Ishikawa (cell line): Measurements from ENCODE around the gene VPS11.
A peak's percentile ranks its signal among the peaks of the same experiment; 100 is the strongest.

Experiments used
- CEBPB ChIP-seq: IDR thresholded peaks from 2 replicates; pipeline ENCODE4 v1.6.1; 2012
- CREB1 ChIP-seq: IDR thresholded peaks from 2 replicates; pipeline ENCODE4 v1.6.1; 2012; ENCODE audit warnings: low read depth
- EGR1 ChIP-seq: IDR thresholded peaks from 2 replicates; pipeline ENCODE4 v1.6.1; 2012
- EP300 ChIP-seq: IDR thresholded peaks from 2 replicates; pipeline ENCODE4 v1.6.1; 2012; ENCODE audit warnings: borderline replicate concordance
- FOXM1 ChIP-seq: IDR thresholded peaks from 2 replicates; pipeline ENCODE4 v1.6.1; 2012; ENCODE audit warnings: low read depth, borderline replicate concordance
- MAX ChIP-seq: IDR thresholded peaks from 2 replicates; pipeline ENCODE4 v1.6.1; 2012
- NFIC ChIP-seq: IDR thresholded peaks from 2 replicates; pipeline ENCODE4 v1.6.1; 2012
- RAD21 ChIP-seq: IDR thresholded peaks from 2 replicates; pipeline ENCODE4 v1.6.1; 2012; ENCODE audit warnings: low read depth
- REST ChIP-seq: IDR thresholded peaks from 2 replicates; pipeline ENCODE4 v1.6.1; 2012; ENCODE audit warnings: low read depth, mild to moderate bottlenecking
- TAF1 ChIP-seq: IDR thresholded peaks from 2 replicates; pipeline ENCODE4 v1.6.1; 2012; ENCODE audit warnings: low read depth, mild to moderate bottlenecking
- TCF12 ChIP-seq: IDR thresholded peaks from 2 replicates; pipeline ENCODE4 v1.6.1; 2012; ENCODE audit warnings: low read depth
- TEAD4 ChIP-seq: IDR thresholded peaks from 2 replicates; pipeline ENCODE4 v1.6.1; 2012
- USF1 ChIP-seq: IDR thresholded peaks from 2 replicates; pipeline ENCODE4 v1.6.1; 2012
- YY1 ChIP-seq: IDR thresholded peaks from 2 replicates; pipeline ENCODE4 v1.6.1; 2012; ENCODE audit warnings: low read depth
- ZBTB7A ChIP-seq: IDR thresholded peaks from 2 replicates; pipeline ENCODE4 v1.6.1; 2012; ENCODE audit warnings: low read depth

The VPS11 gene

DNA sequence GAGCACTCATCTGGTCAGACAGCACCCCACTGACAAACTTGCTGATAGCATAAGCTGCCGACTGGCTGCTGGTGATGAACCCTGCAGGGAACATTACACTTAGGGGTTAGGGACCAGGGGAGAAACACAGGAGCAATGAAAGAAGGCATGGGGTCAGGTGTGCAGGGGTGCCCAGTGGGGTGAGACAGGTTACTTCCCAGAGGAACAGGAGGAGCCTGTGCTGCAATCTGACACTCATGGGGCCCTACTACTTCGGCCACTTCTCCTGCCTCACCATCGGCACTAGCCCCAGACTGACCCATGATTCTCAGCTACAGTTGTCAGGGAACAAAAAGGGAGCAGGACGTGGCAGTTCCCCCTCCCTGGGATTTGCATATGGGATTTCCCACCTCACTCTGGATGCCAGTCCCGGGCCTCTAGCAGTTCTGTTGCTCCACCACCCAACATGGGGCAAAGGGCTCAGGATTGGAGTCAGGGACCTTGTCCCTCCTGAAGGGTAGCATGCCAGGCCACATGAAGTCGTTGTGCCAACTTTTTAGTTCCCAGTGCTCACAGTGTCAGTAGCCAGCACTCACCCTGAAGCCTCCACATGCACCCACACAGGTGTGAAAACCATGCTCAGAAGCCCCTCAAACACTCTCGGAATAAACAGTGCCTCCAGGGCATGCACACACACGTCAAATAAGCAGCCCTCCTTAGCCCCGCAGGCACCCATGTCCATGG, 39.1 kb upstream of the VPS11 start:
- TF ChIP-seq MAX (0 out of 2 replicates have a peak, but pooled peaks have one; percentile 18), RAD21 (no peak)

DNA sequence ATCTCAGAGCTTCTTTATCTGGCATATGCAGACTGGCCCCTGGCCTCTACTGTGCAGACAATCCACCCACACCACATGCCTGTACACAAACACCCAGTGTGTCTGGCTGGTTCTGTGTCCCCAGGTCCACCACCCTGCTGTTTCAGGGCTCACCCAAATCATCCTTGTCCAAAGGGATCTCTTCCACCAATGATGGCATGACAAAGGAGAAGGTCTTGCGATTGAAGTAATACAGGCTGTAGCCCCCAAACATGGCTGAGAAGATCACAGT, 38.6 kb upstream of the VPS11 start:
- no peak for TF ChIP-seq TAF1
- no peak for TF ChIP-seq NFIC
- TF ChIP-seq ZBTB7A = no peak
- no peak for TF ChIP-seq YY1

DNA sequence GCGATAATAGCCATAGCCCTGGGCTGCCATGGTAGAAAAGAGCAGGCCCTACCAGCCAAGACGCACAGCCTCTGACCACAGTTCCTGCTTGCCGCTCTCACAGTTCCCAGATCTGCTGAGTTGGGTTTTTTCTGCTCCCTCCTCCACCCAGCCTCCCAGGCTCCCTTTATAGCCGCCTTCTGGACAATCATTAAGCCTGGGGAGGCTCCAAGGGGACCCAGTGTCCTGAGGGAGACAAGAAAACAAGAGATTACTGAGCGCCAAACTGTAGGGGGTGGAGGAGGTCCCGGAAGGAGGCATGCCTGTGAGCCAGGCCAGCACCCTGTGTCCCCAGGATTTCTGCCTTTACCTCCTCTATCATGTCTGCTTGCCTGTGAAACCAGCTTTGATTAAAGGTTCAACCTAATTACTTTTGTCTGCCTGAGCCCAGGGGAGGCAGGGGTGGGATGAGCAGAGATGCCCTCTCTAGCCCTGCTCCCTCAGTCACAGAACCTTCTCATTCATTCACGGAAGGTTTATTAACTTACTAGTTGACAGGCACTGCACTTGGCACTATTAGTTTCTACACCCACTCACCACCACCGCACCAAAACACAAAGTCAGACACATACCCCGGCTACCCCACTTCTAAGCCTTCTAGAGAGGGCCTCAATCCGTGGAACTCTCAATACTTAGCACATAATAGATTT, 38.1 kb upstream of the VPS11 start:
- TF ChIP-seq NFIC (no peak), USF1 (no peak), REST (no peak), RAD21 (no peak), EP300 (no peak), CREB1 (no peak), ZBTB7A (no peak), YY1 (no peak), CEBPB (no peak), FOXM1 (no peak), EGR1 (no peak), TEAD4 (no peak)

DNA sequence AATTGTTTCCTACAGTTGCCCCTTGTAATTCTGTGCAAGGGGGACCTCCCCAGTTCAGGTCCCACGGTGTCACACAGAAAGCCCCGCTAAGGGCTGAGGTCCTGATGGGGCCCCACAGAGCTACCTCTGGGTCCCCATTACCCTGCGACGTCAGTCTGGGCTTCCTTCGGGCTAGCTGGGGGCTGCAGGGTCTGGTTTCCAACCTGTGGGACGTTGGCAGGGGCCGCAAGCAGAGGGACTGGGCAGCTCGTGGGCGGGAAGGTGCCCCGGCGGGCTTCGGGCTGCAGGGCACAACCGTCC, 37.6 kb upstream of the VPS11 start:
- no peak for TF ChIP-seq TAF1
- TF ChIP-seq ZBTB7A = peak; percentile 50; the same call in 1 of the 2 replicates

- peak; percentile 20; the same call in 1 of the 2 replicates for TF ChIP-seq NFIC
- TF ChIP-seq CEBPB = no peak
- TF ChIP-seq REST = no peak
- TF ChIP-seq MAX = peak; percentile 99
- peak; percentile 71 for TF ChIP-seq TAF1
- TF ChIP-seq RAD21 = peak; percentile 61
- peak; percentile 27; the same call in 1 of the 2 replicates for TF ChIP-seq ZBTB7A
- TF ChIP-seq CREB1 = no peak
- TF ChIP-seq USF1 = peak; percentile 71
- peak; percentile 39; the same call in 1 of the 2 replicates for TF ChIP-seq YY1
- TF ChIP-seq EP300 = peak; percentile 20; the same call in 1 of the 2 replicates
- peak; percentile 13; the same call in 1 of the 2 replicates for TF ChIP-seq TCF12
- TF ChIP-seq FOXM1 = no peak
- TF ChIP-seq EGR1 = peak; percentile 81
- TF ChIP-seq TEAD4 = peak; percentile 59; the same call in 1 of the 2 replicates
Observed at GRCh38 chr11:119030329-119031047, 37.1 kb upstream of the VPS11 start, which contains the start of gene SLC37A4. SLC37A4 (minus strand) TSS chr11:119030877.

- TF ChIP-seq TCF12 (no peak), NFIC (no peak), EP300 (no peak), CEBPB (no peak), TEAD4 (no peak), RAD21 (no peak), USF1 (no peak), EGR1 (no peak), TAF1 (no peak)
Observed at GRCh38 chr11:119031912-119032280, 35.7 kb upstream of the VPS11 start.
